ENCODE data around the gene GATA5. TPM values are rescaled to one million over a fixed set of nuclear protein-coding genes. Genes with fewer than 3 reads are reported as not detected.

Gene GATA5
- total and polyA plus RNA-seq, 2 donors: 0.05 to 0.07 TPM

DNA sequence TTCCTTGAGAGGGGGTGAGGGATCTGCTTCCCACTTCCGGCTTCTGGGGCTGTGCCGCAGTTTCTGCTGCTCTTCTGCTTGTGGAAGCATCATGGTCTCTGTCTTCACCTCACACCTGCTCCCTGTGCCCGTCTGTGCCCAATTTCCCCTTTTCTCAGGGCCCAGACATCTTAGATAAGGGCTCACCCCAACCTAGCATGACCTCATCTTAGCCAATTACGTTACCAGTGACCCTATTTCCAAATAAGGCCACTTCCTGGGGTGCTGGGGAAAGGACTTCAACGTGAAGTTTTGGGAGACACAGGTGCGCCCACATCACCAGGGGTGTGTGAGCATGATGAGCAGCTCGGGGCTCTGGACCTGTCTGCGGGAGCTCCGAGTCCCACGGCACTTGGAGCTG is 27.8 kb downstream of the GATA5 start:
- Histone ChIP-seq H3K9me3 (ENCODE audit: control insufficient read depth in 2 of 2, insufficient read depth in 1 of 2, low read length in 1 of 2) (no peaks in the 10 kb centered on the region), H3K4me1 (ENCODE audit: control insufficient read depth in 2 of 2, insufficient read depth in 2 of 2, low read length in 2 of 2) (no peaks in the 10 kb centered on the region), H3K4me3 (ENCODE audit: low read length in 2 of 2) (no peak overlapping the region), H3K27ac (ENCODE audit: low read depth in 1 of 2, low read length in 1 of 2) (no peak overlapping the region), H3K27me3 (ENCODE audit: control insufficient read depth in 2 of 2, insufficient read depth in 1 of 2, low read length in 1 of 2) (peaks cover 0 to 14% of the 10 kb centered on the region in 2 donors), H3K36me3 (ENCODE audit: control insufficient read depth in 2 of 2, insufficient read depth in 2 of 2, low read length in 1 of 2) (no peaks in the 10 kb centered on the region)
- WGBS: 67% methylated on average over 10 of the region's 10 CpGs
- DNase-seq (ENCODE audit: low read depth in 6 of 9, low spot score in 9 of 9): no peak

DNA sequence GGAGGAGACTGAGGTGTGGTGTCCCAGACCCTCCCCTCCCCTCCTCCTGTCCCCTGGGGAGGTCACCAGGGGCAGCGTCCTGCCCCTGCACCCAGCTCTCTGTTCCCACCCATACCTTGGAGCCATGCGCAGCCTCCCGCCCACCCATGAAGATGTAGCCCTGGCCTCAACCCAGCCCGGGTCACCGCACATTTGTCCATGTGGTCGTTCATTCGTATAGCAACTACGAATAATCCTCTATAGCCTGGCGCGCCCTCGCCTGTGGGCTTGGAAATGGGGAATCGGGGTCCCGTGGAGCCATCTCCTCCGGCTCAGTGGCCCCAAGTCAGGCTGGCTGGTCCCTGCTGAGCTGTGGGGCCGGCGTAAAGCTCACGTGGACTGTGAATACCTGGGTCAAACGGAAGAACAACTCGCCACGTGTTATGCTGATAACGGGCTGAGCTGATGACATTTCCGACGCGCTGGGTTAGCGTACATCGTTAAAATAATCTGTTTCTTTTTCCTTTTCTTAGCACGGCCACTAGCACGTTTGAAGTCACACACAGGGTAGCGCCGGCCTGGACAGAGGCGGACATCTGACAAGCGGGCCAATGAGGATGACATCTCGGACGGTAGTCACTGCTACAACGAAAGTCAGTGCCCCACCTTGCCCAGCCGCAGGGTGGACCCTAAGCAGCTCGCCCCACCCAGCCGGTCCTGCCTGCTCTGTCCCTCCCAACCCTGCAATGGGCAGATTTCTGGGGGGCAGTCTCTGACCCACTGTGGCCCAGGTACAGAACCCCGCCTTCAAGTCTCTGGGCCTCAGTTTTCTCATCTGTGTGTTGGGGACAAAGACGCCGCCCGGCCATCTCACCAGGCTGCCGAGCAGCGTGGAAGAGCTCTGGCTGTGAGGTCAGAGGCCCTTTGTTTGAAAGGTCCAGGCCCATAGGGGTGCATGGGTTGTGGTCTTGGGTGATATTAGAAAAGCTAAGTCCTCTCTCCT is 28.6 kb downstream of the GATA5 start:
- 91% methylated on average over 44 of the region's 44 CpGs for WGBS
- H3K4me1 ChIP-seq (ENCODE audit: control insufficient read depth in 2 of 2, insufficient read depth in 2 of 2, low read length in 2 of 2): no peaks in the 10 kb centered on the region
- no peak for DNase-seq (ENCODE audit: low read depth in 6 of 9, low spot score in 9 of 9)

GRCh38 chr20:62446481-62446880 is 29.3 kb downstream of the GATA5 start:
- Histone ChIP-seq H3K27me3 (ENCODE audit: control insufficient read depth in 2 of 2, insufficient read depth in 1 of 2, low read length in 1 of 2) (peaks cover 0 to 6% of the 10 kb centered on the region in 2 donors), H3K4me1 (ENCODE audit: control insufficient read depth in 2 of 2, insufficient read depth in 2 of 2, low read length in 2 of 2) (no peaks in the 10 kb centered on the region), H3K36me3 (ENCODE audit: control insufficient read depth in 2 of 2, insufficient read depth in 2 of 2, low read length in 1 of 2) (no peaks in the 10 kb centered on the region), H3K9me3 (ENCODE audit: control insufficient read depth in 2 of 2, insufficient read depth in 1 of 2, low read length in 1 of 2) (no peaks in the 10 kb centered on the region), H3K27ac (ENCODE audit: low read depth in 1 of 2, low read length in 1 of 2) (no peak overlapping the region), H3K4me3 (ENCODE audit: low read length in 2 of 2) (no peak overlapping the region)
- DNase-seq (ENCODE audit: low read depth in 6 of 9, low spot score in 9 of 9): no peak
- 73% methylated on average over 12 of the region's 12 CpGs for WGBS

More for the DNA sequence above, 28.6 kb downstream of the GATA5 start:
- Histone ChIP-seq H3K9me3 (ENCODE audit: control insufficient read depth in 2 of 2, insufficient read depth in 1 of 2, low read length in 1 of 2) (no peaks in the 10 kb centered on the region), H3K36me3 (ENCODE audit: control insufficient read depth in 2 of 2, insufficient read depth in 2 of 2, low read length in 1 of 2) (no peaks in the 10 kb centered on the region), H3K4me3 (ENCODE audit: low read length in 2 of 2) (no peak overlapping the region), H3K27ac (ENCODE audit: low read depth in 1 of 2, low read length in 1 of 2) (no peak overlapping the region), H3K27me3 (ENCODE audit: control insufficient read depth in 2 of 2, insufficient read depth in 1 of 2, low read length in 1 of 2) (peaks cover 0 to 6% of the 10 kb centered on the region in 2 donors)

- Histone ChIP-seq H3K36me3 (ENCODE audit: control insufficient read depth in 2 of 2, insufficient read depth in 2 of 2, low read length in 1 of 2) (no peaks in the 10 kb centered on the region), H3K9me3 (ENCODE audit: control insufficient read depth in 2 of 2, insufficient read depth in 1 of 2, low read length in 1 of 2) (no peaks in the 10 kb centered on the region), H3K27me3 (ENCODE audit: control insufficient read depth in 2 of 2, insufficient read depth in 1 of 2, low read length in 1 of 2) (peaks cover 0 to 10% of the 10 kb centered on the region in 2 donors), H3K4me1 (ENCODE audit: control insufficient read depth in 2 of 2, insufficient read depth in 2 of 2, low read length in 2 of 2) (no peaks in the 10 kb centered on the region), H3K27ac (ENCODE audit: low read depth in 1 of 2, low read length in 1 of 2) (no peak overlapping the region), H3K4me3 (ENCODE audit: low read length in 2 of 2) (no peak overlapping the region)
- 91% methylated on average over 36 of the region's 36 CpGs for WGBS
- no peak for DNase-seq (ENCODE audit: low read depth in 6 of 9, low spot score in 9 of 9)
Observed at GRCh38 chr20:62445553-62446340, 30.0 kb downstream of the GATA5 start.

DNA sequence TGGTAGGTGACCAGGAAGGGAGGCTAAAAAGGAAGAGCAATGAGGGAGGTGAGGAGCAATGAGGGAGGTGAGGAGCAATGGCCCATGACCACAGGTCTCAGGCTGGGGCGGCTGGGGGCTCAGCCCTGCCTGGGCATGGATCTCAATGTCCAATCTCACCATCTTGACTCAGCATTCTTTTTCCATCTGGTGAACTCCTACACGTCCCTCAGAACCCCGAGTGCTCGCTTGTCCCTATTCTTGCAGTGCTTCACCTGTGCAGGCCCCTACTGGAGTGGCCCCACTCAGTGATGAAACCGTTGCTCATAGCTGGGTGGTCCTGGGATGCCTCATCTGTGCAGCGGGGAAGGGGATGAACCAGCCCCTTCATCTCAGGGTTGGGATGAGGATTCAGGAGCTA is 31.5 kb downstream of the GATA5 start:
- no peak for DNase-seq (ENCODE audit: low read depth in 6 of 9, low spot score in 9 of 9)
- Histone ChIP-seq H3K4me3 (ENCODE audit: low read length in 2 of 2) (no peak overlapping the region), H3K27me3 (ENCODE audit: control insufficient read depth in 2 of 2, insufficient read depth in 1 of 2, low read length in 1 of 2) (peaks cover 0 to 8% of the 10 kb centered on the region in 2 donors), H3K36me3 (ENCODE audit: control insufficient read depth in 2 of 2, insufficient read depth in 2 of 2, low read length in 1 of 2) (no peaks in the 10 kb centered on the region), H3K4me1 (ENCODE audit: control insufficient read depth in 2 of 2, insufficient read depth in 2 of 2, low read length in 2 of 2) (no peaks in the 10 kb centered on the region), H3K27ac (ENCODE audit: low read depth in 1 of 2, low read length in 1 of 2) (no peak overlapping the region), H3K9me3 (ENCODE audit: control insufficient read depth in 2 of 2, insufficient read depth in 1 of 2, low read length in 1 of 2) (no peaks in the 10 kb centered on the region)
- WGBS: 96% methylated on average over 6 of the region's 6 CpGs

- H3K4me1 ChIP-seq (ENCODE audit: control insufficient read depth in 2 of 2, insufficient read depth in 2 of 2, low read length in 2 of 2): no peaks in the 10 kb centered on the region
- 90% methylated on average over 16 of the region's 16 CpGs for WGBS
- no peaks in the 10 kb centered on the region for H3K36me3 ChIP-seq (ENCODE audit: control insufficient read depth in 2 of 2, insufficient read depth in 2 of 2, low read length in 1 of 2)
- H3K9me3 ChIP-seq (ENCODE audit: control insufficient read depth in 2 of 2, insufficient read depth in 1 of 2, low read length in 1 of 2): no peaks in the 10 kb centered on the region
- H3K4me3 ChIP-seq (ENCODE audit: low read length in 2 of 2): no peak overlapping the region
- DNase-seq (ENCODE audit: low read depth in 6 of 9, low spot score in 9 of 9): no peak
- H3K27ac ChIP-seq (ENCODE audit: low read depth in 1 of 2, low read length in 1 of 2): no peak overlapping the region
- H3K27me3 ChIP-seq (ENCODE audit: control insufficient read depth in 2 of 2, insufficient read depth in 1 of 2, low read length in 1 of 2): peaks cover 0 to 6% of the 10 kb centered on the region in 2 donors
Observed at GRCh38 chr20:62441987-62442539, 33.7 kb downstream of the GATA5 start.

GRCh38 chr20:62439218-62439617 is 36.6 kb downstream of the GATA5 start:
- 62% methylated on average over 5 of the region's 5 CpGs for WGBS
- H3K36me3 ChIP-seq (ENCODE audit: control insufficient read depth in 2 of 2, insufficient read depth in 2 of 2, low read length in 1 of 2): no peaks in the 10 kb centered on the region
- H3K9me3 ChIP-seq (ENCODE audit: control insufficient read depth in 2 of 2, insufficient read depth in 1 of 2, low read length in 1 of 2): no peaks in the 10 kb centered on the region
- H3K27me3 ChIP-seq (ENCODE audit: control insufficient read depth in 2 of 2, insufficient read depth in 1 of 2, low read length in 1 of 2): peaks cover 3 to 24% of the 10 kb centered on the region in 2 donors
- no peak overlapping the region for H3K4me3 ChIP-seq (ENCODE audit: low read length in 2 of 2)
- no peak for DNase-seq (ENCODE audit: low read depth in 6 of 9, low spot score in 9 of 9)
- no peaks in the 10 kb centered on the region for H3K4me1 ChIP-seq (ENCODE audit: control insufficient read depth in 2 of 2, insufficient read depth in 2 of 2, low read length in 2 of 2)
- H3K27ac ChIP-seq (ENCODE audit: low read depth in 1 of 2, low read length in 1 of 2): no peak overlapping the region

GRCh38 chr20:62437927-62438326 is 37.9 kb downstream of the GATA5 start:
- Histone ChIP-seq H3K4me3 (ENCODE audit: low read length in 2 of 2) (no peak overlapping the region), H3K27ac (ENCODE audit: low read depth in 1 of 2, low read length in 1 of 2) (no peak overlapping the region), H3K36me3 (ENCODE audit: control insufficient read depth in 2 of 2, insufficient read depth in 2 of 2, low read length in 1 of 2) (no peaks in the 10 kb centered on the region), H3K4me1 (ENCODE audit: control insufficient read depth in 2 of 2, insufficient read depth in 2 of 2, low read length in 2 of 2) (no peaks in the 10 kb centered on the region), H3K9me3 (ENCODE audit: control insufficient read depth in 2 of 2, insufficient read depth in 1 of 2, low read length in 1 of 2) (no peaks in the 10 kb centered on the region), H3K27me3 (ENCODE audit: control insufficient read depth in 2 of 2, insufficient read depth in 1 of 2, low read length in 1 of 2) (peaks cover 10 to 37% of the 10 kb centered on the region in 2 donors)
- DNase-seq (ENCODE audit: low read depth in 6 of 9, low spot score in 9 of 9): no peak
- 95% methylated on average over 24 of the region's 24 CpGs for WGBS

GRCh38 chr20:62437496-62437895 is 38.3 kb downstream of the GATA5 start:
- Histone ChIP-seq H3K27ac (ENCODE audit: low read depth in 1 of 2, low read length in 1 of 2) (no peak overlapping the region), H3K9me3 (ENCODE audit: control insufficient read depth in 2 of 2, insufficient read depth in 1 of 2, low read length in 1 of 2) (no peaks in the 10 kb centered on the region), H3K4me3 (ENCODE audit: low read length in 2 of 2) (no peak overlapping the region), H3K36me3 (ENCODE audit: control insufficient read depth in 2 of 2, insufficient read depth in 2 of 2, low read length in 1 of 2) (no peaks in the 10 kb centered on the region), H3K4me1 (ENCODE audit: control insufficient read depth in 2 of 2, insufficient read depth in 2 of 2, low read length in 2 of 2) (no peaks in the 10 kb centered on the region), H3K27me3 (ENCODE audit: control insufficient read depth in 2 of 2, insufficient read depth in 1 of 2, low read length in 1 of 2) (peaks cover 10 to 41% of the 10 kb centered on the region in 2 donors)
- WGBS: 91% methylated on average over 12 of the region's 12 CpGs
- no peak for DNase-seq (ENCODE audit: low read depth in 6 of 9, low spot score in 9 of 9)
